Hepatocyte (in vitro differentiated cells): ENCODE data around the gene STX18. TPM values are rescaled to one million over a fixed set of nuclear protein-coding genes. Genes with fewer than 3 reads are reported as not detected.

Experiments
- DNase-seq: peaks from one replicate; pipeline ENCODE4 v3.0.0-alpha.2; 2016; ENCODE audit warnings: low spot score
- H2AFZ ChIP-seq: fragments of 200-600 bp; sonication (generic); 2 replicates; pipeline ENCODE4 v1.6.0; 2016; ENCODE audit warnings: antibody characterized with exemption, mild to moderate bottlenecking
- H3K27ac ChIP-seq: fragments of 200-600 bp; sonication (generic); 2 replicates; pipeline ENCODE4 v1.5.1; 2016; ENCODE audit warnings: mild to moderate bottlenecking
- H3K27me3 ChIP-seq: fragments of 200-600 bp; sonication (generic); 2 replicates; pipeline ENCODE4 v1.6.1; 2016
- H3K36me3 ChIP-seq: fragments of 200-600 bp; sonication (generic); replicated peaks from 2 replicates; pipeline ENCODE4 v1.5.1; 2016; ENCODE audit warnings: low read depth; ENCODE audit not compliant: insufficient read depth
- H3K4me1 ChIP-seq: fragments of 200-600 bp; sonication (generic); 2 replicates; pipeline ENCODE4 v1.5.1; 2016; ENCODE audit warnings: mild to moderate bottlenecking, moderate library complexity; ENCODE audit not compliant: insufficient read depth
- H3K4me2 ChIP-seq: fragments of 200-600 bp; sonication (generic); 2 replicates; pipeline ENCODE4 v1.6.0; 2016
- H3K4me3 ChIP-seq: fragments of 200-600 bp; sonication (generic); 2 replicates; pipeline ENCODE4 v1.5.1; 2016; ENCODE audit warnings: mild to moderate bottlenecking
- H3K79me2 ChIP-seq: fragments of 200-600 bp; sonication (generic); 2 replicates; pipeline ENCODE4 v1.6.0; 2017; ENCODE audit warnings: mild to moderate bottlenecking
- H3K9me2 ChIP-seq: fragments of 200-600 bp; sonication (generic); replicated peaks from 2 replicates; pipeline ENCODE4 v1.6.0; 2017; ENCODE audit warnings: mild to moderate bottlenecking; ENCODE audit not compliant: insufficient read depth
- H3K9me3 ChIP-seq: fragments of 200-600 bp; sonication (generic); 2 replicates; pipeline ENCODE4 v1.5.1; 2016; ENCODE audit warnings: low read depth, mild to moderate bottlenecking
- H4K20me1 ChIP-seq: fragments of 200-600 bp; sonication (generic); 2 replicates; pipeline ENCODE4 v1.6.0; 2016; ENCODE audit warnings: mild to moderate bottlenecking; ENCODE audit not compliant: insufficient read depth, poor library complexity, severe bottlenecking
- CTCF ChIP-seq: fragments of 200-600 bp; sonication (generic); IDR thresholded peaks from 2 replicates; pipeline ENCODE4 v1.5.1; 2016; ENCODE audit warnings: antibody characterized with exemption, mild to moderate bottlenecking; ENCODE audit not compliant: poor library complexity
- EZH2 ChIP-seq: fragments of 200-600 bp; sonication (generic); IDR thresholded peaks from 2 replicates; pipeline ENCODE4 v1.6.1; 2016; ENCODE audit warnings: antibody characterized with exemption, mild to moderate bottlenecking, borderline replicate concordance
- EZH2phosphoT487 ChIP-seq: fragments of 200-600 bp; sonication (generic); IDR thresholded peaks from one replicate; pipeline ENCODE4 v1.6.1; 2018; ENCODE audit warnings: antibody characterized with exemption, mild to moderate bottlenecking, low read depth, moderate library complexity; ENCODE audit not compliant: unreplicated experiment, severe bottlenecking
- WGBS: methylation state at CpG from one replicate; pipeline ENCODE4 v1.1.6; 2016; ENCODE audit warnings: low lambda C conversion rate; ENCODE audit errors: missing lambda C conversion rate; 5-methylcytosine and 5-hydroxymethylcytosine counted together
- polyA plus RNA-seq: library from polyadenylated mRNA; unstranded; fragments of >200 nt; fragmentation: Nextera tagmentation; extraction: Ambion mirVana; gene quantifications from 2 replicates; pipeline ENCODE4 v1.2.1, GENCODE V29; 2016
- total RNA-seq: library from RNA; depleted of rRNA; stranded (reverse); fragments of >200 nt; gene quantifications from 2 replicates; pipeline ENCODE4 v1.2.3, GENCODE V29; 2014

Gene STX18
- total and polyA plus RNA-seq, 2 experiments from 2014 or later: 32.1 to 54.3 TPM

- no peak overlapping the region for H3K4me2 ChIP-seq
- DNase-seq: no peak
- no peaks in the 10 kb centered on the region for H3K4me1 ChIP-seq
- H4K20me1 ChIP-seq: no peaks in the 10 kb centered on the region
- TF ChIP-seq EZH2phosphoT487 (no peak), CTCF (no peak), EZH2 (no peak)
- no peaks in the 10 kb centered on the region for H3K36me3 ChIP-seq
- H3K27ac ChIP-seq: no peak overlapping the region
- no peaks in the 10 kb centered on the region for H3K9me3 ChIP-seq
- no peaks in the 10 kb centered on the region for H3K9me2 ChIP-seq
- H3K4me3 ChIP-seq: no peak overlapping the region
- 97% methylated on average over 10 of the region's 12 CpGs for WGBS
- H3K79me2 ChIP-seq: no peaks in the 10 kb centered on the region
- no peaks in the 10 kb centered on the region for H3K27me3 ChIP-seq
- H2AFZ ChIP-seq: no peak overlapping the region
These were observed 121.4 kb downstream of the STX18 start for GRCh38 chr4:4420421-4420820.

- 97% methylated on average over 12 of the region's 12 CpGs for WGBS
- H3K36me3 ChIP-seq: no peaks in the 10 kb centered on the region
These were observed 122.0 kb downstream of the STX18 start for GRCh38 chr4:4419896-4420295.

GRCh38 chr4:4418676-4419390, 123.0 kb downstream of the STX18 start:
- no peaks in the 10 kb centered on the region for H3K36me3 ChIP-seq
- DNase-seq: no peak

More at GRCh38 chr4:4419896-4420295, 122.0 kb downstream of the STX18 start:
- no peaks in the 10 kb centered on the region for H3K27me3 ChIP-seq
- H3K27ac ChIP-seq: no peak overlapping the region
- no peak overlapping the region for H2AFZ ChIP-seq
- no peaks in the 10 kb centered on the region for H4K20me1 ChIP-seq
- no peaks in the 10 kb centered on the region for H3K9me2 ChIP-seq
- no peaks in the 10 kb centered on the region for H3K79me2 ChIP-seq
- no peaks in the 10 kb centered on the region for H3K9me3 ChIP-seq
- no peaks in the 10 kb centered on the region for H3K4me1 ChIP-seq
- DNase-seq: no peak
- no peak overlapping the region for H3K4me3 ChIP-seq
- no peak overlapping the region for H3K4me2 ChIP-seq
- TF ChIP-seq EZH2phosphoT487: no peak
- TF ChIP-seq CTCF: no peak
- no peak for TF ChIP-seq EZH2

More at GRCh38 chr4:4418676-4419390, 123.0 kb downstream of the STX18 start:
- 93% methylated on average over 19 of the region's 19 CpGs for WGBS
- no peak overlapping the region for H3K4me2 ChIP-seq
- no peaks in the 10 kb centered on the region for H3K79me2 ChIP-seq
- H3K27ac ChIP-seq: no peak overlapping the region
- no peak overlapping the region for H2AFZ ChIP-seq
- no peaks in the 10 kb centered on the region for H3K9me3 ChIP-seq
- no peak overlapping the region for H3K4me3 ChIP-seq
- no peaks in the 10 kb centered on the region for H3K9me2 ChIP-seq
- TF ChIP-seq EZH2phosphoT487 (no peak), CTCF (no peak)
- H4K20me1 ChIP-seq: no peaks in the 10 kb centered on the region
- H3K4me1 ChIP-seq: no peaks in the 10 kb centered on the region
- H3K27me3 ChIP-seq: no peaks in the 10 kb centered on the region
